Endothelial cell of umbilical vein (primary cell): ENCODE data around the gene PHF24. TPM values are rescaled to one million over a fixed set of nuclear protein-coding genes. Genes with fewer than 3 reads are reported as not detected.

Experiments used
- BruUV-seq: library from RNA; stranded (reverse); fragments of 400-500 nt; replicated peaks from 2 replicates; lab custom pipeline; 2021; lab: Mats Ljungman, UMichigan
- CTCF ChIA-PET: fragments of 300-600, 350-600 bp; sonication (Branson Sonifier 250); formaldehyde crosslinking; loops from one replicate; lab custom pipeline; 2021; ENCODE audit warnings: antibody characterized with exemption, inconsistent platforms; lab: Charles Lee
- POLR2A ChIA-PET: fragments of 300-600, 350-600 bp; sonication (Branson Sonifier 250); formaldehyde crosslinking; loops from one replicate; lab custom pipeline; 2021; ENCODE audit warnings: antibody characterized with exemption, inconsistent platforms; lab: Charles Lee
- DNase-seq: peaks from one replicate; pipeline ENCODE4 v3.0.0-alpha.2; 2011; ENCODE audit warnings: low read depth, low spot score
- FAIRE-seq: peaks from 2 replicates; lab custom pipeline; 2011; peaks lifted over from hg19 to GRCh38; lab: Jason Lieb, UNC
- H2AFZ ChIP-seq: 2 replicates; pipeline ENCODE4 v1.6.0; 2012; ENCODE audit warnings: low read depth, low read length, control low read depth, inconsistent platforms
- H3K27ac ChIP-seq: 2 replicates; pipeline ENCODE4 v1.5.1; 2011; ENCODE audit warnings: low read depth, mild to moderate bottlenecking, control low read depth, low read length, moderate library complexity; ENCODE audit not compliant: insufficient read depth
- H3K27me3 ChIP-seq, 2 experiments: 2 replicates each; pipeline versions ENCODE4 v1.6.0 to v1.6.1; 2011; ENCODE audit warnings: low read length in 2 of 2, mixed read lengths in 1 of 2; ENCODE audit not compliant: control insufficient read depth in 2 of 2, insufficient read depth in 2 of 2
- H3K36me3 ChIP-seq, 2 experiments: 2 replicates in 1 of 2; 3 replicates in 1 of 2; pipeline ENCODE4 v1.5.1; 2011; ENCODE audit warnings: low read length in 2 of 2, mild to moderate bottlenecking in 1 of 2, moderate library complexity in 1 of 2; ENCODE audit not compliant: control insufficient read depth in 2 of 2, insufficient read depth in 2 of 2; ENCODE audit errors: extremely low read depth in 1 of 2
- H3K4me1 ChIP-seq: 3 replicates; pipeline ENCODE4 v1.5.1; 2011; ENCODE audit warnings: mild to moderate bottlenecking, low read length; ENCODE audit not compliant: control insufficient read depth, insufficient read depth; ENCODE audit errors: extremely low read depth
- H3K4me2 ChIP-seq: 2 replicates; pipeline ENCODE4 v1.6.1; 2011; ENCODE audit warnings: low read length, control low read depth, mixed read lengths; ENCODE audit not compliant: insufficient read depth
- H3K4me3 ChIP-seq, 3 experiments: fragments of 200-600 bp in 1 of 3; sonication (generic), shearing (Covaris generic) in 1 of 3; replicated peaks in 1 of 3; 2 replicates each; pipeline ENCODE4 v1.5.1; 2011 to 2016; ENCODE audit warnings: control low read depth in 3 of 3, low read length in 3 of 3, mild to moderate bottlenecking in 2 of 3, inconsistent platforms in 1 of 3, low read depth in 1 of 3, moderate library complexity in 1 of 3; ENCODE audit not compliant: insufficient read depth in 1 of 3
- H3K79me2 ChIP-seq: 2 replicates; pipeline ENCODE4 v1.6.0; 2012; ENCODE audit warnings: low read length, inconsistent platforms; ENCODE audit not compliant: control insufficient read depth, insufficient read depth
- H3K9ac ChIP-seq: replicated peaks from 2 replicates; pipeline ENCODE3; 2011; ENCODE audit warnings: low read length, control low read depth; ENCODE audit not compliant: insufficient read depth; ENCODE audit errors: extremely low read depth
- H3K9me1 ChIP-seq: replicated peaks from 3 replicates; pipeline ENCODE4 v1.6.0; 2011; ENCODE audit warnings: mild to moderate bottlenecking, low read length; ENCODE audit not compliant: control insufficient read depth, insufficient read depth; ENCODE audit errors: extremely low read depth
- H3K9me3 ChIP-seq: replicated peaks from 2 replicates; pipeline ENCODE4 v1.5.1; 2012; ENCODE audit warnings: low read length, inconsistent platforms; ENCODE audit not compliant: control insufficient read depth, insufficient read depth
- H4K20me1 ChIP-seq: replicated peaks from 2 replicates; pipeline ENCODE3; 2011; ENCODE audit warnings: mild to moderate bottlenecking, low read length; ENCODE audit not compliant: control insufficient read depth, insufficient read depth; ENCODE audit errors: extremely low read depth
- EZH2 ChIP-seq: IDR thresholded peaks from 2 replicates; pipeline ENCODE4 v1.6.1; 2012; ENCODE audit warnings: borderline replicate concordance, low read depth, mild to moderate bottlenecking, moderate library complexity, low read length, inconsistent platforms; ENCODE audit not compliant: severe bottlenecking
- FOS ChIP-seq: IDR thresholded peaks from 2 replicates; pipeline ENCODE4 v1.6.1; 2011; ENCODE audit warnings: mild to moderate bottlenecking, low read length, moderate library complexity, borderline replicate concordance; ENCODE audit not compliant: insufficient read depth
- GATA2 ChIP-seq: IDR thresholded peaks from 2 replicates; pipeline ENCODE4 v1.7.0; 2011; ENCODE audit warnings: low read depth, mild to moderate bottlenecking, moderate library complexity, mixed read lengths, low read length; ENCODE audit not compliant: insufficient read length, insufficient read depth
- JUN ChIP-seq: IDR thresholded peaks from 2 replicates; pipeline ENCODE4 v1.6.1; 2011; ENCODE audit warnings: borderline replicate concordance, low read depth; ENCODE audit not compliant: insufficient read length, insufficient read depth
- MYC ChIP-seq: IDR thresholded peaks from one replicate; pipeline ENCODE4 v1.6.1; 2011; ENCODE audit warnings: mild to moderate bottlenecking, low read depth, low read length
- POLR2A ChIP-seq: IDR thresholded peaks from 2 replicates; pipeline ENCODE4 v1.6.1; 2012; ENCODE audit warnings: low read depth, mild to moderate bottlenecking, control low read depth, low read length
- POLR2AphosphoS5 ChIP-seq: IDR thresholded peaks from 2 replicates; pipeline ENCODE4 v1.6.1; 2012; ENCODE audit warnings: low read depth, mild to moderate bottlenecking, control low read depth, low read length, moderate library complexity; ENCODE audit not compliant: insufficient read depth
- dilution Hi-C: fragments of 300-500 bp; cut with MboI; formaldehyde crosslinking; loops from one replicate; pipeline ENCODE4 v1.15.0; 2019; ENCODE audit warnings: low sequenced_read_pairs; ENCODE audit not compliant: extremely low pct_ligation_motif_present
- intact Hi-C: fragments of 100-400 bp; cut with micrococcal nuclease; formaldehyde crosslinking; loops from one replicate; pipeline ENCODE4 v1.10.0; 2022
- polyA plus RNA-seq, 4 experiments: library from polyadenylated mRNA; depleted of rRNA in 3 of 4; stranded (reverse) in 3 of 4; unstranded in 1 of 4; fragments of >200 nt; gene quantifications; 2 replicates each; pipeline versions ENCODE4 v1.2.1 to v1.2.3, GENCODE V29; 2011 to 2012; ENCODE audit warnings: missing spikeins in 1 of 4
- total RNA-seq: library from RNA; stranded (reverse); gene quantifications from 2 replicates; pipeline ENCODE4 v1.2.3, GENCODE V29; 2021
- TF ChIP-seq, protein P1 (sequence below): IDR thresholded peaks from 2 replicates; pipeline ENCODE4 v1.6.1; 2011; ENCODE audit not compliant: insufficient read depth, insufficient read length
- TF ChIP-seq, protein P2 (sequence below), 2 donors: IDR thresholded peaks; 1 replicate in 1 of 2; 2 replicates in 1 of 2; pipeline ENCODE4 v1.5.1; 2011; ENCODE audit warnings: low read length in 2 of 2, mild to moderate bottlenecking in 2 of 2, moderate library complexity in 2 of 2, control low read depth in 1 of 2, inconsistent platforms in 1 of 2, low read depth in 1 of 2; ENCODE audit not compliant: insufficient read depth in 1 of 2; ENCODE audit errors: extremely low read depth in 1 of 2

PHF24 gene
- total and polyA plus RNA-seq, 2 donors (not counting 3 experiments of a cell fraction or from before 2014, with no cell fraction given), result not detected

DNA sequence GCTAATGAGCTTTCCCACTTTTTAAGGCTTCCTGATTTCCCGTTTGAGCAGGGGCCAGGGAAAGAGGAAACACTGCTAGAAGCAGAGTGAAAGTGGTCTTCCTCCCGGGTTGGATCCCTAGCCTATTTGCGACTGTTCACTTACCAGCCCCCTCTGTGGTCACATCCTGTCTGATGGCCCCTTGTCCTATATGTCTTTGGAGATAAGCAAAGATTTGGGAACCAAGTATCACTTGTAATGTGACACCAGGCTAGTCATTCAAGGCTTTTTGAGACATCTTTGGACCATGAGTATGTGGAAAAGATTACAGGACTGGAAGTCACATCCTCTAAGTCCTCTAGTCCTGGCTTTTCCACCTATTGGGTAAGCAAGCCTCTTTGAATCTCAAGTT lies 37.6 kb downstream of the PHF24 start:
- H3K27me3 ChIP-seq, result no peaks in the 10 kb centered on the region
- POLR2A ChIA-PET, result no interaction called here
- H4K20me1 ChIP-seq, result no peaks in the 10 kb centered on the region
- no peaks in the 10 kb centered on the region for H3K9me1 ChIP-seq
- peaks cover 3 to 10% of the 10 kb centered on the region in 2 experiments for H3K36me3 ChIP-seq
- no TSS peak for BruUV-seq
- dilution Hi-C loops, result no loop called here
- intact Hi-C loops, result no loop called here
- peak; percentile 42 for DNase-seq
- H3K4me3 ChIP-seq, result no peak overlapping the region
- no peak overlapping the region for H2AFZ ChIP-seq
- CTCF ChIA-PET, result interaction anchor here (1.2 to 5.4 kb wide), 8 partner anchors 11 to 293 kb away, joined by 5 to 127 read pairs (median 10); partner anchors contain the start of gene PIGO
- no peak overlapping the region for H3K4me2 ChIP-seq
- H3K79me2 ChIP-seq, result no peaks in the 10 kb centered on the region
- no peak overlapping the region for H3K9ac ChIP-seq
- TF ChIP-seq POLR2A, result no peak
- TF ChIP-seq, protein P1, sequence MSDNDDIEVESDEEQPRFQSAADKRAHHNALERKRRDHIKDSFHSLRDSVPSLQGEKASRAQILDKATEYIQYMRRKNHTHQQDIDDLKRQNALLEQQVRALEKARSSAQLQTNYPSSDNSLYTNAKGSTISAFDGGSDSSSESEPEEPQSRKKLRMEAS, result no peak
- no peak for TF ChIP-seq MYC
- no peak for TF ChIP-seq GATA2
- TF ChIP-seq POLR2AphosphoS5, result no peak
- no peak for TF ChIP-seq EZH2
- TF ChIP-seq JUN, result no peak
- TF ChIP-seq, protein P2, sequence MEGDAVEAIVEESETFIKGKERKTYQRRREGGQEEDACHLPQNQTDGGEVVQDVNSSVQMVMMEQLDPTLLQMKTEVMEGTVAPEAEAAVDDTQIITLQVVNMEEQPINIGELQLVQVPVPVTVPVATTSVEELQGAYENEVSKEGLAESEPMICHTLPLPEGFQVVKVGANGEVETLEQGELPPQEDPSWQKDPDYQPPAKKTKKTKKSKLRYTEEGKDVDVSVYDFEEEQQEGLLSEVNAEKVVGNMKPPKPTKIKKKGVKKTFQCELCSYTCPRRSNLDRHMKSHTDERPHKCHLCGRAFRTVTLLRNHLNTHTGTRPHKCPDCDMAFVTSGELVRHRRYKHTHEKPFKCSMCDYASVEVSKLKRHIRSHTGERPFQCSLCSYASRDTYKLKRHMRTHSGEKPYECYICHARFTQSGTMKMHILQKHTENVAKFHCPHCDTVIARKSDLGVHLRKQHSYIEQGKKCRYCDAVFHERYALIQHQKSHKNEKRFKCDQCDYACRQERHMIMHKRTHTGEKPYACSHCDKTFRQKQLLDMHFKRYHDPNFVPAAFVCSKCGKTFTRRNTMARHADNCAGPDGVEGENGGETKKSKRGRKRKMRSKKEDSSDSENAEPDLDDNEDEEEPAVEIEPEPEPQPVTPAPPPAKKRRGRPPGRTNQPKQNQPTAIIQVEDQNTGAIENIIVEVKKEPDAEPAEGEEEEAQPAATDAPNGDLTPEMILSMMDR (IDR thresholded peaks at IDR 0.05; ENCODE audit: extremely low read depth in 1 of 2, insufficient read depth in 1 of 2, low read depth in 1 of 2, low read length in 2 of 2), result no peak
- TF ChIP-seq FOS, result no peak
- no peak overlapping the region for H3K27ac ChIP-seq
- peak; percentile 28 for FAIRE-seq
- H3K4me1 ChIP-seq, result peaks cover 37% of the 10 kb centered on the region
- H3K9me3 ChIP-seq, result no peaks in the 10 kb centered on the region
